Mesenchymal stem cell (in vitro differentiated cells and primary cell): ENCODE results near the gene KRT79.
"Not testable (repeated sequence)": the region's sequence is repeated elsewhere in the genome, so short reads cannot be mapped to it uniquely, and the experiment has no call there.

Experiments used
- DNase-seq: peaks from one replicate; pipeline ENCODE4 v3.0.0-alpha.2; 2013
- H2AFZ ChIP-seq: one replicate; pipeline ENCODE4 v1.6.1; 2013; ENCODE audit warnings: low read depth, mild to moderate bottlenecking, control low read depth, inconsistent platforms, low read length, moderate library complexity
- H2AK5ac ChIP-seq: 2 replicates; pipeline ENCODE4 v1.6.1; 2013; ENCODE audit warnings: low read length, moderate library complexity, mild to moderate bottlenecking, inconsistent platforms; ENCODE audit not compliant: severe bottlenecking
- H2BK120ac ChIP-seq: one replicate; pipeline ENCODE4 v1.6.1; 2013; ENCODE audit warnings: low read depth, mild to moderate bottlenecking, inconsistent platforms, low read length, moderate library complexity
- H2BK12ac ChIP-seq, 2 experiments: one replicate each; pipeline ENCODE4 v1.6.1; 2013; ENCODE audit warnings: inconsistent platforms in 2 of 2, low read length in 2 of 2, mild to moderate bottlenecking in 2 of 2, moderate library complexity in 2 of 2, control low read depth in 1 of 2
- H2BK15ac ChIP-seq: one replicate; pipeline ENCODE4 v1.6.1; 2013; ENCODE audit warnings: mild to moderate bottlenecking, low read depth, inconsistent platforms; ENCODE audit not compliant: poor library complexity, severe bottlenecking
- H2BK5ac ChIP-seq: 2 replicates; pipeline ENCODE4 v1.6.1; 2013; ENCODE audit warnings: low read depth, mild to moderate bottlenecking, low read length, control low read depth, inconsistent platforms; ENCODE audit not compliant: poor library complexity, severe bottlenecking
- H3K14ac ChIP-seq, 2 experiments: one replicate each; pipeline ENCODE4 v1.6.1; 2013; ENCODE audit warnings: inconsistent platforms in 2 of 2, low read length in 2 of 2, control low read depth in 1 of 2, mild to moderate bottlenecking in 1 of 2, moderate library complexity in 1 of 2
- H3K18ac ChIP-seq, 2 experiments: one replicate each; pipeline ENCODE4 v1.6.1; 2013; ENCODE audit warnings: inconsistent platforms in 2 of 2, low read length in 2 of 2, control low read depth in 1 of 2, low read depth in 1 of 2, mild to moderate bottlenecking in 1 of 2
- H3K23ac ChIP-seq, 2 experiments: one replicate each; pipeline ENCODE4 v1.6.1; 2013; ENCODE audit warnings: inconsistent platforms in 2 of 2, low read length in 2 of 2, mild to moderate bottlenecking in 2 of 2, moderate library complexity in 2 of 2, control low read depth in 1 of 2
- H3K27ac ChIP-seq: 2 replicates; pipeline ENCODE4 v1.5.1; 2013; ENCODE audit warnings: mild to moderate bottlenecking, moderate library complexity, low read length, control low read depth, inconsistent platforms; ENCODE audit not compliant: poor library complexity, severe bottlenecking
- H3K27me3 ChIP-seq, 2 experiments: 2 replicates each; pipeline versions ENCODE4 v1.6.1 to v1.7.0; 2013; ENCODE audit warnings: low read length in 2 of 2, mild to moderate bottlenecking in 2 of 2, moderate library complexity in 2 of 2, control low read depth in 1 of 2, inconsistent platforms in 1 of 2; ENCODE audit not compliant: control insufficient read depth in 1 of 2, insufficient read depth in 1 of 2
- H3K36me3 ChIP-seq, 2 experiments: 2 replicates each; pipeline versions ENCODE4 v1.6.1 to v1.7.0; 2013; ENCODE audit warnings: low read length in 2 of 2, control low read depth in 1 of 2, inconsistent platforms in 1 of 2, low read depth in 1 of 2, mild to moderate bottlenecking in 1 of 2; ENCODE audit not compliant: insufficient read depth in 2 of 2, control insufficient read depth in 1 of 2
- H3K4ac ChIP-seq, 2 experiments: one replicate each; pipeline ENCODE4 v1.6.1; 2013; ENCODE audit warnings: inconsistent platforms in 2 of 2, low read length in 2 of 2, mild to moderate bottlenecking in 2 of 2, moderate library complexity in 2 of 2, control low read depth in 1 of 2, low read depth in 1 of 2
- H3K4me1 ChIP-seq: 2 replicates; pipeline ENCODE4 v1.6.1; 2013; ENCODE audit warnings: low read depth, low read length, control low read depth; ENCODE audit not compliant: control insufficient read depth, insufficient read depth
- H3K4me2 ChIP-seq: 2 replicates; pipeline ENCODE4 v1.6.1; 2013; ENCODE audit warnings: low read length, mild to moderate bottlenecking, inconsistent platforms; ENCODE audit not compliant: poor library complexity, severe bottlenecking
- H3K4me3 ChIP-seq, 2 experiments: 2 replicates each; pipeline versions ENCODE4 v1.5.1 to v1.7.0; 2013; ENCODE audit warnings: low read length in 2 of 2, mild to moderate bottlenecking in 2 of 2, control low read depth in 1 of 2, low read depth in 1 of 2; ENCODE audit not compliant: insufficient read depth in 1 of 2
- H3K79me1 ChIP-seq: replicated peaks from 2 replicates; pipeline ENCODE4 v1.6.1; 2013; ENCODE audit warnings: mild to moderate bottlenecking, control low read depth, low read length, inconsistent platforms; ENCODE audit not compliant: poor library complexity, severe bottlenecking
- H3K9ac ChIP-seq: 2 replicates; pipeline ENCODE4 v1.7.0; 2013; ENCODE audit warnings: mild to moderate bottlenecking, low read length, moderate library complexity
- H3K9me3 ChIP-seq: 2 replicates; pipeline ENCODE4 v1.7.0; 2013; ENCODE audit warnings: mild to moderate bottlenecking, low read length; ENCODE audit not compliant: control insufficient read depth
- H4K8ac ChIP-seq: one replicate; pipeline ENCODE4 v1.6.1; 2013; ENCODE audit warnings: inconsistent platforms, mild to moderate bottlenecking, low read length, moderate library complexity
- H4K91ac ChIP-seq: one replicate; pipeline ENCODE4 v1.6.1; 2013; ENCODE audit warnings: mild to moderate bottlenecking, low read length, inconsistent platforms
- WGBS: methylation state at CpG from one replicate; pipeline ENCODE4 v1.1.7; 2013; ENCODE audit warnings: mixed read lengths; 5-methylcytosine and 5-hydroxymethylcytosine counted together

The KRT79 gene

DNA sequence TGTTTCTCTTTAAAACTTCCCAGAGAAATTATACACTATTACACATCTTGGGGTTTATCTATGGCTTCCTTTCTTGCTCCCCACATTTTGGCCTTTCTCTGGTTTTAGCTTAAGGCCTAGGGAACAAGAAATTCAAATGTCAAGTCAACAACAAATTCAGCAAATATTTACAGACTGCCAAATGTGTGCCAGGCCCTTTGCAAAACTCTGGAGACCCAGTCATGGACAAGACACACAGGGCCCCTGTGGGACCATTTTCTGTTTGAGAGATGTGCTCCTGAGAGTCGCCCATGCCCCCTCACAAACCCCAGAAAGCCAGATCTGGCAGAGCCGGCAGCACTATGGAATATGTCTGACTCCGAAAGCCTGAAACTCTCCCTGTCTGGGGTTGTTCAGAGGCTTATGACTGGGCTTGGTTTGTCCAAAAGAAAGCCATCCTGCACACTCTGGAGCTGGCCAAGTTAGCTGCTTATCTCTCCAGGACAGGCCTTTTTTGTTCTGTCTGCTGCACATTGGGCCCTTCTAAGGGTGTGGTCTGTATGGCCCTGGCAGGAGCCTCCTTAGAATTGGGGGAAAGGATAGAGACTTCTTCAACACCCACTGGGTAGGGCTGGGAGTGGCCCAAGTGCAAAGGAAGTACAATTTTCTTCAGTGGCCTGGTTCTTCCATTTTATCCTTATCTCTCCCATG lies 37.1 kb downstream of the KRT79 start:
- 60% methylated on average over 3 of the region's 3 CpGs for WGBS
- Histone ChIP-seq H4K91ac (no peak overlapping the region), H3K18ac (no peak overlapping the region), H3K79me1 (no peaks in the 10 kb centered on the region), H2BK15ac (no peak overlapping the region), H3K9me3 (no peaks in the 10 kb centered on the region), H3K9ac (no peak overlapping the region), H4K8ac (no peak overlapping the region), H3K14ac (no peak overlapping the region), H3K4me3 (no peak overlapping the region), H3K27me3 (peaks cover 13 to 19% of the 10 kb centered on the region in 2 experiments), H2BK12ac (no peak overlapping the region), H3K4me2 (no peak overlapping the region), H2BK120ac (no peak overlapping the region), H3K36me3 (no peaks in the 10 kb centered on the region), H2AK5ac (no peak overlapping the region), H2AFZ (no peak overlapping the region), H2BK5ac (no peak overlapping the region), H3K4ac (no peak overlapping the region), H3K4me1 (peaks cover 8% of the 10 kb centered on the region), H3K23ac (no peak overlapping the region), H3K27ac (no peak overlapping the region)
- DNase-seq, result no peak

- no peak overlapping the region for H3K23ac ChIP-seq
- H3K14ac ChIP-seq, result no peak overlapping the region
- H3K79me1 ChIP-seq, result no peaks in the 10 kb centered on the region
- H3K18ac ChIP-seq, result no peak overlapping the region
- H3K4me1 ChIP-seq, result peaks cover 8% of the 10 kb centered on the region
- 95% methylated on average over 3 of the region's 3 CpGs for WGBS
- DNase-seq, result no peak
- H3K4ac ChIP-seq, result no peak overlapping the region
- no peak overlapping the region for H2BK12ac ChIP-seq
- no peak overlapping the region for H4K8ac ChIP-seq
- no peak overlapping the region for H4K91ac ChIP-seq
- no peak overlapping the region for H2AK5ac ChIP-seq
- H2BK15ac ChIP-seq, result no peak overlapping the region
- H2AFZ ChIP-seq, result no peak overlapping the region
- no peak overlapping the region for H3K4me2 ChIP-seq
- no peak overlapping the region for H2BK5ac ChIP-seq
- H3K4me3 ChIP-seq, result no peak overlapping the region
- H3K9me3 ChIP-seq, result no peaks in the 10 kb centered on the region
- H3K36me3 ChIP-seq, result no peaks in the 10 kb centered on the region
- peaks cover 8 to 22% of the 10 kb centered on the region in 2 experiments for H3K27me3 ChIP-seq
- no peak overlapping the region for H2BK120ac ChIP-seq
- H3K27ac ChIP-seq, result no peak overlapping the region
- no peak overlapping the region for H3K9ac ChIP-seq
These were observed 37.7 kb downstream of the KRT79 start for GRCh38 chr12:52796429-52796794.

GRCh38 chr12:52795694-52796428 lies 38.2 kb downstream of the KRT79 start, which contains the start of gene KRT3:
TSS of gene KRT3 (minus strand) at chr12:52796117. CDS start at chr12:52796042, 75 bp downstream.
- Histone ChIP-seq H3K9me3 (no peaks in the 10 kb centered on the region), H2AFZ (no peak within 1 kb of the TSS), H2BK12ac (no peak within 1 kb of the TSS), H3K23ac (no peak within 1 kb of the TSS), H3K4me3 (no peak within 1 kb of the TSS), H2BK5ac (no peak within 1 kb of the TSS), H3K79me1 (no peaks in the 10 kb centered on the region), H2AK5ac (no peak within 1 kb of the TSS), H3K27ac (no peak within 1 kb of the TSS), H2BK15ac (no peak within 1 kb of the TSS), H2BK120ac (no peak within 1 kb of the TSS), H3K14ac (no peak within 1 kb of the TSS), H4K91ac (no peak within 1 kb of the TSS), H3K18ac (no peak within 1 kb of the TSS), H4K8ac (no peak within 1 kb of the TSS), H3K4me1 (peaks cover 8% of the 10 kb centered on the region), H3K27me3 (peaks cover 8 to 28% of the 10 kb centered on the region in 2 experiments), H3K4me2 (no peak within 1 kb of the TSS), H3K4ac (no peak within 1 kb of the TSS), H3K36me3 (no peaks in the 10 kb centered on the region), H3K9ac (no peak within 1 kb of the TSS)
- DNase-seq, result no peak
- 86% methylated on average over 17 of the region's 17 CpGs for WGBS

DNA sequence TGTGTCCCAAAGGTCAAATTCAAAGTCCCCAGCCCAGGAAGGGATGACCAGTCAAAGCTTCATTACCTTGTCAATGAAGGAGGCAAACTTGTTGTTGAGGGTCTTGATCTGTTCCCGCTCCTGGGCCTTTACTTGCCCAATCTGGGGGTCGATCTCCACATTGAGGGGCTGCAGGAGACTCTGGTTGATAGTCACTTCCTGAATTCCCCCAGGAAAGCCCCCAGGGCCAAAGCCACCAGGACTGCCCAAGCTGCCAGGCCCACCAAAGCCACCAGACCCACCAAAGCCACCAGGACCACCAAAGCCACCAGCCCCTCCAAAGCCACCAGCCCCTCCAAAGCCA lies 38.8 kb downstream of the KRT79 start:
- H3K4me3 ChIP-seq, result not testable (repeated sequence)
- 83% methylated on average over 2 of the region's 2 CpGs for WGBS

More for the DNA sequence above, 38.8 kb downstream of the KRT79 start:
- H4K8ac ChIP-seq, H3K27ac ChIP-seq, H2BK15ac ChIP-seq, H2BK5ac ChIP-seq, H3K4ac ChIP-seq, H2AK5ac ChIP-seq, H4K91ac ChIP-seq, H3K36me3 ChIP-seq, H3K9ac ChIP-seq, H3K23ac ChIP-seq, H3K79me1 ChIP-seq, H3K4me2 ChIP-seq, H3K18ac ChIP-seq, H3K9me3 ChIP-seq, H2BK12ac ChIP-seq, DNase-seq, H3K14ac ChIP-seq, H3K4me1 ChIP-seq, H2BK120ac ChIP-seq, H2AFZ ChIP-seq: not testable (repeated sequence)
- peaks cover 8 to 33% of the 10 kb centered on the region in 2 experiments for H3K27me3 ChIP-seq
